ENCODE measurements around the gene NR1H2.

DNA sequence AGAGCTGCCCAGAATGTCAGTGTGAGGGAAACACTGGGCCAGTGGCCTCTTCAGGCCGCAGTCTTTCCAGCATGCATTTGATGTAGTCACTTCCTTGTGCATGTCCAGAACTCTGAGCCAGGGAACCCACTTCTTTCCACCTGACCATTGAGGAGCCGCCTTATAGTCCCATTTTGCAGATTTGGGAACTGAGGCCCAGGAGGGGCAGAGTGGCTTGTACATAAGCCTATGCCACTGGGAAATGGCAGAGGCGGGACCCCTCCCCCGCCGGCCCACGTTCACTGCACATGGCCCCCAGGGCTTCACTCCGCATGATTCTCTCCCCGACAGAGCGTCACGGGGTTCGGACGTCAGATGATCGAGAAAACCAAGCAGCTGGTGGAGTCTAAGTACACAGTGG, 36.8 kb downstream of the NR1H2 start:
- TF ChIP-seq, protein P1, sequence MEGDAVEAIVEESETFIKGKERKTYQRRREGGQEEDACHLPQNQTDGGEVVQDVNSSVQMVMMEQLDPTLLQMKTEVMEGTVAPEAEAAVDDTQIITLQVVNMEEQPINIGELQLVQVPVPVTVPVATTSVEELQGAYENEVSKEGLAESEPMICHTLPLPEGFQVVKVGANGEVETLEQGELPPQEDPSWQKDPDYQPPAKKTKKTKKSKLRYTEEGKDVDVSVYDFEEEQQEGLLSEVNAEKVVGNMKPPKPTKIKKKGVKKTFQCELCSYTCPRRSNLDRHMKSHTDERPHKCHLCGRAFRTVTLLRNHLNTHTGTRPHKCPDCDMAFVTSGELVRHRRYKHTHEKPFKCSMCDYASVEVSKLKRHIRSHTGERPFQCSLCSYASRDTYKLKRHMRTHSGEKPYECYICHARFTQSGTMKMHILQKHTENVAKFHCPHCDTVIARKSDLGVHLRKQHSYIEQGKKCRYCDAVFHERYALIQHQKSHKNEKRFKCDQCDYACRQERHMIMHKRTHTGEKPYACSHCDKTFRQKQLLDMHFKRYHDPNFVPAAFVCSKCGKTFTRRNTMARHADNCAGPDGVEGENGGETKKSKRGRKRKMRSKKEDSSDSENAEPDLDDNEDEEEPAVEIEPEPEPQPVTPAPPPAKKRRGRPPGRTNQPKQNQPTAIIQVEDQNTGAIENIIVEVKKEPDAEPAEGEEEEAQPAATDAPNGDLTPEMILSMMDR (IDR thresholded peaks at IDR 0.05), result no peak
- no peak for TF ChIP-seq POLR2A (IDR thresholded peaks at IDR 0.05)
